K562 (cell line): ENCODE measurements around the gene ADAP1. TPM values are rescaled to one million over a fixed set of nuclear protein-coding genes. Genes with fewer than 3 reads are reported as not detected.
"Not testable (repeated sequence)": the region's sequence is repeated elsewhere in the genome, so short reads cannot be mapped to it uniquely, and the experiment has no call there.

Experiments
- ATAC-seq: fragments of 200-7000 bp; cut with Tn5 transposase; 3 replicates; pipeline ENCODE4 v1.9.1; 2020; ENCODE audit warnings: moderate library complexity
- BruUV-seq: library from RNA; stranded (reverse); fragments of 400-500 nt; replicated peaks from 2 replicates; lab custom pipeline; 2021; lab: Mats Ljungman, UMichigan
- CTCF ChIA-PET: fragments of 300-600 bp; formaldehyde crosslinking; extraction: SDS; loops from one replicate; lab custom pipeline; 2021; ENCODE audit warnings: low intra/inter-chr PET ratio; lab: Yijun Ruan, JAX
- POLR2A ChIA-PET: fragments of 300-600, 350-650 bp; sonication (Branson Sonifier 250); formaldehyde crosslinking; extraction: SDS; loops from one replicate; lab custom pipeline; 2021; ENCODE audit warnings: antibody characterized with exemption, inconsistent platforms; lab: Yijun Ruan, JAX
- DNase-seq, 4 experiments: peaks; one replicate each; pipeline versions ENCODE4 v3.0.0 to v3.0.0-alpha.2; 2011 to 2018; ENCODE audit warnings: low spot score in 3 of 4, mixed read lengths in 3 of 4; ENCODE audit errors: extremely low read depth in 1 of 4
- FAIRE-seq: peaks from 2 replicates; lab custom pipeline; 2011; peaks lifted over from hg19 to GRCh38; lab: Jason Lieb, UNC
- H2AFZ ChIP-seq: 2 replicates; pipeline ENCODE4 v1.6.0; 2011; ENCODE audit warnings: low read depth, low read length, control low read depth, inconsistent platforms
- H3K27ac ChIP-seq: fragments of 200-600 bp; 3 replicates; pipeline ENCODE4 v1.8.0; 2011; ENCODE audit warnings: low read depth, mild to moderate bottlenecking, control low read depth, inconsistent platforms, low read length, moderate library complexity, mixed read lengths; ENCODE audit errors: extremely low read depth
- H3K27me3 ChIP-seq, 2 experiments: fragments of 300-600 bp in 1 of 2; 2 replicates in 1 of 2; 3 replicates in 1 of 2; pipeline versions ENCODE4 v1.6.0 to v1.8.0; 2011; ENCODE audit warnings: inconsistent platforms in 2 of 2, low read length in 2 of 2, mild to moderate bottlenecking in 1 of 2, mixed read lengths in 1 of 2, moderate library complexity in 1 of 2; ENCODE audit not compliant: control insufficient read depth in 2 of 2, insufficient read depth in 2 of 2
- H3K36me3 ChIP-seq: fragments of 300-600 bp; 3 replicates; pipeline ENCODE4 v1.8.0; 2011; ENCODE audit warnings: mild to moderate bottlenecking, low read length, inconsistent platforms; ENCODE audit not compliant: control insufficient read depth, insufficient read depth
- H3K4me1 ChIP-seq, 2 experiments: fragments of 200-600 bp in 1 of 2; replicated peaks in 1 of 2; 2 replicates in 1 of 2; 3 replicates in 1 of 2; pipeline versions ENCODE4 v1.5.1 to v1.8.0; 2011; ENCODE audit warnings: inconsistent platforms in 2 of 2, low read length in 2 of 2, mild to moderate bottlenecking in 1 of 2, mixed read lengths in 1 of 2, moderate library complexity in 1 of 2; ENCODE audit not compliant: control insufficient read depth in 2 of 2, insufficient read depth in 2 of 2
- H3K4me2 ChIP-seq: 2 replicates; pipeline ENCODE4 v1.6.1; 2011; ENCODE audit warnings: low read length, control low read depth, inconsistent platforms, mixed read lengths; ENCODE audit not compliant: insufficient read depth
- H3K4me3 ChIP-seq: fragments of 200-600 bp; sonication (generic), shearing (Covaris generic); 2 replicates; pipeline ENCODE4 v1.5.1; 2016; ENCODE audit warnings: control low read depth, inconsistent platforms
- H3K79me2 ChIP-seq: fragments of 200-600 bp; 3 replicates; pipeline ENCODE4 v1.8.0; 2011; ENCODE audit warnings: low read length, inconsistent platforms; ENCODE audit not compliant: control insufficient read depth, insufficient read depth
- H3K9ac ChIP-seq, 2 experiments: 2 replicates each; pipeline versions ENCODE4 v1.6.0 to v1.6.1; 2011; ENCODE audit warnings: low read depth in 2 of 2, low read length in 2 of 2, control low read depth in 1 of 2, inconsistent platforms in 1 of 2, mild to moderate bottlenecking in 1 of 2, mixed read lengths in 1 of 2; ENCODE audit not compliant: insufficient read depth in 1 of 2
- H3K9me1 ChIP-seq: one replicate; pipeline ENCODE4 v1.6.0; 2011; ENCODE audit warnings: inconsistent platforms, mild to moderate bottlenecking, low read length, moderate library complexity; ENCODE audit not compliant: control insufficient read depth, insufficient read depth
- H3K9me3 ChIP-seq: replicated peaks from 2 replicates; pipeline ENCODE4 v1.5.1; 2011; ENCODE audit warnings: low read depth, low read length, inconsistent platforms; ENCODE audit not compliant: control insufficient read depth, insufficient read depth
- H4K20me1 ChIP-seq: replicated peaks from 2 replicates; pipeline ENCODE4 v1.6.1; 2011; ENCODE audit warnings: low read length, inconsistent platforms, mixed read lengths; ENCODE audit not compliant: control insufficient read depth, insufficient read depth
- CBFA2T2 ChIP-seq: fragments of 450-650 bp; conservative IDR thresholded peaks from 2 replicates; pipeline ENCODE4 v1.6.1; 2017; ENCODE audit warnings: mild to moderate bottlenecking
- MYBL2 ChIP-seq, 2 experiments: fragments of 450-650 bp in 1 of 2; sonication (generic) in 1 of 2; formaldehyde crosslinking in 1 of 2; IDR thresholded peaks; 2 replicates each; pipeline versions ENCODE4 v1.6.1 to v1.8.1; 2017 to 2022; ENCODE audit warnings: borderline replicate concordance in 1 of 2, inconsistent platforms in 1 of 2, low read depth in 1 of 2, mild to moderate bottlenecking in 1 of 2, missing genetic modification reagents in 1 of 2, moderate library complexity in 1 of 2
- MYNN ChIP-seq, 2 experiments: sonication (generic); formaldehyde crosslinking in 1 of 2; IDR thresholded peaks; 2 replicates each; pipeline versions ENCODE4 v1.5.0 to v1.6.1; 2016 to 2020; ENCODE audit warnings: antibody characterized with exemption in 1 of 2, missing genetic modification reagents in 1 of 2
- SAP30 ChIP-seq: fragments of 200-600 bp; sonication (generic); IDR thresholded peaks from 2 replicates; pipeline ENCODE4 v1.6.1; 2012; ENCODE audit warnings: borderline replicate concordance, low read depth, mild to moderate bottlenecking, moderate library complexity, low read length, control low read depth, inconsistent platforms; ENCODE audit not compliant: insufficient read depth, poor library complexity, severe bottlenecking
- SMARCA5 ChIP-seq: fragments of 450-650 bp; IDR thresholded peaks from 2 replicates; pipeline ENCODE4 v1.6.1; 2016
- ZNF232 ChIP-seq: sonication (generic); formaldehyde crosslinking; IDR thresholded peaks from 2 replicates; pipeline ENCODE4 v1.8.0; 2022; ENCODE audit warnings: mild to moderate bottlenecking, missing genetic modification reagents
- WGBS: fragments of 100-300 bp; shearing (Covaris generic); methylation state at CpG from one replicate; pipeline ENCODE4 v1.1.6; 2016; ENCODE audit warnings: low coverage, mixed read lengths; ENCODE audit not compliant: insufficient coverage; ENCODE audit errors: missing lambda C conversion rate; 5-methylcytosine and 5-hydroxymethylcytosine counted together
- in situ Hi-C: fragments of 300-500 bp; cut with MboI; formaldehyde crosslinking; loops from 4 replicates; pipeline ENCODE4 v1.15.0; 2018; ENCODE audit warnings: inconsistent platforms, mixed read lengths
- intact Hi-C: fragments of 100-400 bp; cut with micrococcal nuclease; formaldehyde crosslinking; loops from 2 replicates; pipeline ENCODE4 v1.14.2; 2022
- polyA plus RNA-seq, 8 experiments: library from polyadenylated mRNA; depleted of rRNA in 4 of 8; stranded (reverse) in 5 of 8; unstranded in 3 of 8; fragments of >200 nt; fragmentation: Nextera tagmentation in 2 of 8; fragmentation: Illumina TruSeq in 1 of 8; extraction: Ambion mirVana in 2 of 8; extraction: Trizol in 1 of 8; gene quantifications; 2 replicates each; pipeline versions ENCODE4 v1.2.1 to v1.2.3, GENCODE V29; 2011 to 2014; ENCODE audit warnings: inconsistent platforms in 1 of 8, missing spikeins in 1 of 8
- total RNA-seq, 7 experiments: library from RNA; depleted of rRNA in 6 of 7; stranded (reverse); fragments of >200 nt in 6 of 7; fragmentation: Illumina TruSeq in 2 of 7; extraction: Trizol in 2 of 7; gene quantifications; 2 replicates each; pipeline versions ENCODE4 v1.2.1 to v1.2.3, GENCODE V29; 2011 to 2021; ENCODE audit warnings: low replicate concordance in 1 of 7
- TF ChIP-seq, protein P1 (sequence below): fragments of 450-650 bp; IDR thresholded peaks from 2 replicates; pipeline ENCODE4 v1.7.0; 2016; ENCODE audit warnings: borderline replicate concordance

Gene ADAP1
- total and polyA plus RNA-seq, 9 of the 15 experiments (the other 6 are each of a cell fraction or from before 2014, with no cell fraction given): 0.27 to 1.4 (median 0.52) TPM; not detected in 3

DNA sequence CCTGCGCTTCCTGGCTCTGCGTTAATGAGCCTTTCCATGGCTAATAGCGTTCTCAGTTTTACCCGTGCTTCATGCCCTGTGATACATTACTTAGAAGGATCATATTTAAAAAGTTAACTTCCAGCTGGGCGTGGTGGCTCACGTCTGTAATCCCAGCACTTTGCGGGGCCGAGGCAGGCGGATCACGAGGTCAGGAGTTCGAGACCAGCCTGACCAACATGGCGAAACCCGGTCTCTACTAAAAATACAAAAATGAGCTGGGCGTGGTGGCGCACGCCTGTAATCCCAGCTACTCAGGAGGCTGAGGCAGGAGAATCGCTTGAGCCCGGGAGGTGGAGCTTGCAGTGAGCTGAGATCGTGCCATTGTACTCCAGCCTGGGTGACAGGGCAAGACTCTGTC lies 81.8 kb downstream of the ADAP1 start:
- 98% methylated on average over 12 of the region's 19 CpGs for WGBS

DNA sequence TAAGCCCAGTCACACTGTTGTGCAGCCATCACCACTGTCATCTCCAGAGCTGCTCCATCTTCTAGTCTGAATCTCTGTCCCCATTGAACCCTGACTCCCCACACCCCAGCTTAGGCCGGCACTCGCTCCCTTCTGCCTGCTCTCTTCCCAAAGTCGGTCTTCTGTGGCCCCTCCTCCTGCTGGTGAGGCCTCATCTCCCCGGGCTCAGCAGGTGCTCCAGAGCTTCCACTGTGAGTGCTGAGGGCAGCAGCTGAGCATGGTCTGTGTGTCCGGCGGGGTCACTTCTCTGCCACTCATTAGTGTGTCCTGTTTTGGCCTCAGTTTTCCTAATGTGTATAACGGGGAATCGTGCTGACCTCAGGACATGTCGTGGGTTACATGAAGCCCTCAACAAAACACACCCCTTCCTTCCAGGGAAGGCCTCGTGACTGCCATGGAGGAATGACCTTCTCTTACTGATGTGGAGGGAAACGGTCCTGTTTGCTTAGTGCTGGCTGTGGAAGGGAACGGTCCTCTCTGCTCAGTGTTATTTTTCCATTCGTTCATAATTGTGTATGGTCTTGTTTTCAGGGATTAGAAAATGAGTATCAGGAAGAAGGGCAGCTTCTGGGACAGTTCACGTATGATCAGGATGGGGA lies 82.5 kb downstream of the ADAP1 start:
- no TSS peak for BruUV-seq
- TF ChIP-seq, protein P1, sequence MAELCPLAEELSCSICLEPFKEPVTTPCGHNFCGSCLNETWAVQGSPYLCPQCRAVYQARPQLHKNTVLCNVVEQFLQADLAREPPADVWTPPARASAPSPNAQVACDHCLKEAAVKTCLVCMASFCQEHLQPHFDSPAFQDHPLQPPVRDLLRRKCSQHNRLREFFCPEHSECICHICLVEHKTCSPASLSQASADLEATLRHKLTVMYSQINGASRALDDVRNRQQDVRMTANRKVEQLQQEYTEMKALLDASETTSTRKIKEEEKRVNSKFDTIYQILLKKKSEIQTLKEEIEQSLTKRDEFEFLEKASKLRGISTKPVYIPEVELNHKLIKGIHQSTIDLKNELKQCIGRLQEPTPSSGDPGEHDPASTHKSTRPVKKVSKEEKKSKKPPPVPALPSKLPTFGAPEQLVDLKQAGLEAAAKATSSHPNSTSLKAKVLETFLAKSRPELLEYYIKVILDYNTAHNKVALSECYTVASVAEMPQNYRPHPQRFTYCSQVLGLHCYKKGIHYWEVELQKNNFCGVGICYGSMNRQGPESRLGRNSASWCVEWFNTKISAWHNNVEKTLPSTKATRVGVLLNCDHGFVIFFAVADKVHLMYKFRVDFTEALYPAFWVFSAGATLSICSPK: no peak
- TF ChIP-seq MYBL2 (IDR thresholded peaks at IDR 0.05; ENCODE audit: low read depth) (no peak), MYBL2 (CRISPR knock-in tag; IDR thresholded peaks at IDR 0.05; ENCODE audit: borderline replicate concordance) (no peak), ZNF232 (CRISPR knock-in tag) (no peak), CBFA2T2 (no peak), SAP30 (no peak), MYNN (IDR thresholded peaks at IDR 0.05) (no peak), MYNN (CRISPR knock-in tag; IDR thresholded peaks at IDR 0.05) (no peak)

More for the DNA sequence above, 81.8 kb downstream of the ADAP1 start:
- FAIRE-seq, H2AFZ ChIP-seq, H3K4me2 ChIP-seq, H4K20me1 ChIP-seq, H3K9me1 ChIP-seq, H3K27me3 ChIP-seq, H3K4me3 ChIP-seq, H3K9me3 ChIP-seq, ATAC-seq, H3K27ac ChIP-seq, H3K9ac ChIP-seq, BruUV-seq, DNase-seq: not testable (repeated sequence)
- ChIA-PET CTCF (interaction anchor here (1.5 kb wide), 1 partner anchor 87 kb away, joined by 13 read pairs; no protein-coding TSS in a partner anchor), POLR2A (interaction anchor here (2.8 kb wide), 1 partner anchor 13 kb away, joined by 9 read pairs; no protein-coding TSS in a partner anchor)
- in situ Hi-C loops: loop anchor here (5.0 kb wide), 1 partner anchor 85 kb away; no protein-coding TSS in a partner anchor
- peaks cover 20 to 25% of the 10 kb centered on the region in 2 experiments for H3K4me1 ChIP-seq
- H3K79me2 ChIP-seq: peaks cover 17% of the 10 kb centered on the region
- intact Hi-C loops: loop anchor here (1.0 to 5.0 kb wide), 4 partner anchors 40 to 145 kb away; partner anchors contain the start of genes DNAAF5, PRKAR1B and SUN1
- 0 out of 2 replicates have a peak, but pooled peaks have one; percentile 29 for TF ChIP-seq SMARCA5
- peaks cover 59% of the 10 kb centered on the region for H3K36me3 ChIP-seq

More for the DNA sequence above, 82.5 kb downstream of the ADAP1 start:
- H3K27me3 ChIP-seq: no peaks in the 10 kb centered on the region
- peaks cover 2% of the 10 kb centered on the region; the same call in 1 of the 2 replicates for H3K9me3 ChIP-seq
- H3K79me2 ChIP-seq: peaks cover 11% of the 10 kb centered on the region
- WGBS: 83% methylated on average over 14 of the region's 14 CpGs
- intact Hi-C loops (loop anchor here (5.0 kb wide), 3 partner anchors 40 to 145 kb away; partner anchors contain the start of genes DNAAF5, PRKAR1B and SUN1), in situ Hi-C loops (loop anchor here (5.0 kb wide), 1 partner anchor 85 kb away; no protein-coding TSS in a partner anchor)
- H2AFZ ChIP-seq: no peak overlapping the region
- H4K20me1 ChIP-seq: no peaks in the 10 kb centered on the region
- FAIRE-seq (no peak), DNase-seq (no peak), ATAC-seq (no peak)
- H3K36me3 ChIP-seq: peaks cover 66% of the 10 kb centered on the region
- CTCF ChIA-PET: interaction anchor here (1.2 kb wide), 1 partner anchor 86 kb away, joined by 3 read pairs; no protein-coding TSS in a partner anchor
- peak overlapping the region in 1 of 2 experiments; percentile 38; a peak in 1 of 4 replicates for H3K9ac ChIP-seq
- H3K4me3 ChIP-seq: no peak overlapping the region
- POLR2A ChIA-PET: interaction anchor here (2.8 kb wide), 1 partner anchor 12 kb away, joined by 9 read pairs; no protein-coding TSS in a partner anchor
- H3K4me2 ChIP-seq: no peak overlapping the region
- H3K27ac ChIP-seq: no peak overlapping the region; the same call in 2 of the 3 replicates
- H3K9me1 ChIP-seq: no peaks in the 10 kb centered on the region
- peaks cover 24 to 25% of the 10 kb centered on the region in 2 experiments for H3K4me1 ChIP-seq
